CD4-positive, alpha-beta T cell (primary cell): ENCODE data around the gene GPD2. TPM values are rescaled to one million over a fixed set of nuclear protein-coding genes. Genes with fewer than 3 reads are reported as not detected.
A peak's percentile ranks its signal among the peaks of the same experiment; 100 is the strongest.

ENCODE experiments used
- ATAC-seq: fragments of 200-7000 bp; cut with Tn5 transposase; one replicate; pipeline ENCODE4 v1.10.0; 2022; ENCODE audit warnings: mild to moderate bottlenecking; ENCODE audit not compliant: poor library complexity
- CTCF ChIA-PET: fragments of 350-600 bp; sonication (Branson Sonifier 250); formaldehyde crosslinking; loops from one replicate; lab custom pipeline; 2021; ENCODE audit warnings: antibody characterized with exemption, inconsistent platforms; lab: Charles Lee
- POLR2A ChIA-PET: fragments of 350-600 bp; sonication (Branson Sonifier 250); formaldehyde crosslinking; loops from one replicate; lab custom pipeline; 2021; ENCODE audit warnings: antibody characterized with exemption, inconsistent platforms; lab: Charles Lee
- DNase-seq, 14 experiments: peaks; one replicate each; pipeline ENCODE4 v3.0.0-alpha.2; 2013 to 2020; ENCODE audit warnings: mixed read lengths in 2 of 14
- H3K27ac ChIP-seq, 2 donors: one replicate each; pipeline versions ENCODE4 v1.5.1 to v1.7.0; 2013; ENCODE audit warnings: low read length in 2 of 2, low read depth in 1 of 2, mild to moderate bottlenecking in 1 of 2
- H3K27me3 ChIP-seq, 2 experiments: 1 replicate in 1 of 2; 2 replicates in 1 of 2; pipeline versions ENCODE4 v1.6.1 to v1.7.0; 2013; ENCODE audit warnings: low read length in 2 of 2, control low read depth in 1 of 2, mild to moderate bottlenecking in 1 of 2, moderate library complexity in 1 of 2; ENCODE audit not compliant: insufficient read depth in 2 of 2, control insufficient read depth in 1 of 2
- H3K36me3 ChIP-seq: one replicate; pipeline ENCODE4 v1.6.1; 2013; ENCODE audit warnings: low read length, control low read depth; ENCODE audit not compliant: insufficient read depth
- H3K4me1 ChIP-seq: one replicate; pipeline ENCODE4 v1.6.1; 2013; ENCODE audit warnings: low read length, control low read depth; ENCODE audit not compliant: insufficient read depth
- H3K4me3 ChIP-seq: one replicate; pipeline ENCODE4 v1.5.1; 2013; ENCODE audit warnings: mild to moderate bottlenecking, low read length, moderate library complexity
- H3K9me3 ChIP-seq, 2 experiments: 1 replicate in 1 of 2; 2 replicates in 1 of 2; pipeline versions ENCODE4 v1.6.1 to v1.7.0; 2013; ENCODE audit warnings: low read length in 2 of 2, mild to moderate bottlenecking in 2 of 2, control low read depth in 1 of 2, moderate library complexity in 1 of 2; ENCODE audit not compliant: control insufficient read depth in 1 of 2, insufficient read depth in 1 of 2
- H3K27ac Mint-ChIP-seq: one replicate; pipeline ENCODE4 v1.8.0; 2020; ENCODE audit warnings: mixed read lengths
- H3K27me3 Mint-ChIP-seq: one replicate; pipeline ENCODE4 v1.8.0; 2021; ENCODE audit warnings: mixed read lengths
- H3K36me3 Mint-ChIP-seq: one replicate; pipeline ENCODE4 v1.8.0; 2021; ENCODE audit warnings: low read depth, mixed read lengths
- H3K4me1 Mint-ChIP-seq: one replicate; pipeline ENCODE4 v1.8.0; 2021; ENCODE audit warnings: low read depth, mixed read lengths
- H3K4me3 Mint-ChIP-seq: one replicate; pipeline ENCODE4 v1.8.0; 2020; ENCODE audit warnings: mild to moderate bottlenecking, mixed read lengths
- H3K9me3 Mint-ChIP-seq: one replicate; pipeline ENCODE4 v1.8.0; 2020; ENCODE audit warnings: mixed read lengths
- CTCF ChIP-seq: fragments of 200-600 bp; IDR thresholded peaks from one replicate; pipeline ENCODE4 v1.8.0; 2022; ENCODE audit warnings: antibody characterized with exemption, mild to moderate bottlenecking
- intact Hi-C, 2 experiments: fragments of 100-400 bp; cut with DNase I in 1 of 2; cut with micrococcal nuclease in 1 of 2; formaldehyde crosslinking; loops; one replicate each; pipeline versions ENCODE4 v1.15.1 to v1.9.0; 2023 to 2025; cut with DNase I, micrococcal nuclease
- total RNA-seq, 174 experiments: library from RNA in 2 of 174; stranded (reverse) in 2 of 174; gene quantifications; one replicate each; pipeline ENCODE4 v1.2.3 and lab custom pipeline; 2021 to 2026

GPD2 gene
- total RNA-seq, 2 experiments from 2014 or later: 6.2 to 6.7 TPM

GRCh38 chr2:156435396-156435717 lies 822 bp upstream of the GPD2 start:
- Histone ChIP-seq H3K4me3 (peak overlapping the region; percentile 80), H3K27me3 (no peaks in the 10 kb centered on the region), H3K27ac (peak overlapping the region; percentile 32 to 65), H3K4me1 (peaks cover 28% of the 10 kb centered on the region), H3K9me3 (no peaks in the 10 kb centered on the region), H3K36me3 (no peaks in the 10 kb centered on the region)
- ChIA-PET CTCF (no interaction called here), POLR2A (interaction anchor here (0.6 to 4.6 kb wide), 6 partner anchors 29 to 104 kb away, joined by 3 to 50 read pairs (median 3); partner anchors contain the start of gene NR4A2)
- peaks cover 33% of the 10 kb centered on the region for H3K4me1 Mint-ChIP-seq
- H3K27me3 Mint-ChIP-seq: no peaks in the 10 kb centered on the region
- H3K36me3 Mint-ChIP-seq: peaks cover 6% of the 10 kb centered on the region
- DNase-seq (peak in 1 of 14 experiments; percentile 48), ATAC-seq (peak; percentile 11)
- intact Hi-C loops: loop anchor here (5.0 kb wide), 2 partner anchors 88 to 103 kb away; partner anchors contain the start of gene NR4A2 (in 1 of the 2)
- no peaks in the 10 kb centered on the region for H3K9me3 Mint-ChIP-seq
- H3K27ac Mint-ChIP-seq: peak overlapping the region; percentile 78
- peak overlapping the region; percentile 81 for H3K4me3 Mint-ChIP-seq
- no peak for TF ChIP-seq CTCF

GRCh38 chr2:156436497-156437085 lies 412 bp downstream of the GPD2 start:
- POLR2A ChIA-PET: interaction anchor here (0.9 to 4.6 kb wide), 4 partner anchors 36 to 102 kb away, joined by 5 to 50 read pairs (median 24); partner anchors contain the start of gene NR4A2
- H3K9me3 Mint-ChIP-seq: no peaks in the 10 kb centered on the region

More at GRCh38 chr2:156436497-156437085, 412 bp downstream of the GPD2 start:
- ATAC-seq (peak; percentile 47), DNase-seq (peak in 12 of 14 experiments; percentile 3 to 54 (median 16))
- CTCF ChIA-PET: interaction anchor here (0.9 to 1.3 kb wide), 2 partner anchors 102 to 107 kb away, joined by 3 to 7 read pairs; no protein-coding TSS in a partner anchor
- intact Hi-C loops: loop anchor here (1.0 to 5.0 kb wide), 3 partner anchors 36 to 104 kb away; partner anchors contain the start of gene NR4A2 (in 1 of the 2)
- Mint-ChIP-seq H3K4me3 (peak overlapping the region; percentile 96), H3K4me1 (peaks cover 33% of the 10 kb centered on the region), H3K27me3 (no peaks in the 10 kb centered on the region), H3K36me3 (peaks cover 6% of the 10 kb centered on the region), H3K27ac (peak overlapping the region; percentile 95)
- Histone ChIP-seq H3K27ac (peak overlapping the region; percentile 33 to 69), H3K9me3 (no peaks in the 10 kb centered on the region), H3K27me3 (no peaks in the 10 kb centered on the region), H3K4me1 (peaks cover 28% of the 10 kb centered on the region), H3K36me3 (no peaks in the 10 kb centered on the region), H3K4me3 (peak overlapping the region; percentile 80)
- no peak for TF ChIP-seq CTCF
